ENCODE results near the gene SLAMF9. TPM values are rescaled to one million over a fixed set of nuclear protein-coding genes. Genes with fewer than 3 reads are reported as not detected.

SLAMF9 gene
- polyA plus RNA-seq, 1 donor (not counting 4 experiments of a cell fraction or from before 2014, with no cell fraction given) = 0.31 TPM

GRCh38 chr1:159985473-159985872 lies 31.4 kb upstream of the SLAMF9 start:
- H3K27me3 ChIP-seq (ENCODE audit: control insufficient read depth, extremely low read depth, insufficient read depth, low read length) = no peaks in the 10 kb centered on the region
- H3K9ac ChIP-seq (ENCODE audit: control insufficient read depth, extremely low read depth, insufficient read depth, low read length) = no peak overlapping the region
- no peaks in the 10 kb centered on the region for H3K9me3 ChIP-seq (ENCODE audit: control insufficient read depth, low read depth, low read length)
- dilution Hi-C loops (cut with MboI; ENCODE audit: extremely low pct_ligation_motif_present, low sequenced_read_pairs) = no loop called here
- H3K4me2 ChIP-seq (ENCODE audit: control insufficient read depth, extremely low read depth, insufficient read depth, low read depth, low read length) = no peak overlapping the region
- DNase-seq (ENCODE audit: low read depth, low spot score) (no peak), FAIRE-seq (no peak)
- no peaks in the 10 kb centered on the region for H3K79me2 ChIP-seq (ENCODE audit: control insufficient read depth, insufficient read depth, low read length)
- TF ChIP-seq, protein P1, sequence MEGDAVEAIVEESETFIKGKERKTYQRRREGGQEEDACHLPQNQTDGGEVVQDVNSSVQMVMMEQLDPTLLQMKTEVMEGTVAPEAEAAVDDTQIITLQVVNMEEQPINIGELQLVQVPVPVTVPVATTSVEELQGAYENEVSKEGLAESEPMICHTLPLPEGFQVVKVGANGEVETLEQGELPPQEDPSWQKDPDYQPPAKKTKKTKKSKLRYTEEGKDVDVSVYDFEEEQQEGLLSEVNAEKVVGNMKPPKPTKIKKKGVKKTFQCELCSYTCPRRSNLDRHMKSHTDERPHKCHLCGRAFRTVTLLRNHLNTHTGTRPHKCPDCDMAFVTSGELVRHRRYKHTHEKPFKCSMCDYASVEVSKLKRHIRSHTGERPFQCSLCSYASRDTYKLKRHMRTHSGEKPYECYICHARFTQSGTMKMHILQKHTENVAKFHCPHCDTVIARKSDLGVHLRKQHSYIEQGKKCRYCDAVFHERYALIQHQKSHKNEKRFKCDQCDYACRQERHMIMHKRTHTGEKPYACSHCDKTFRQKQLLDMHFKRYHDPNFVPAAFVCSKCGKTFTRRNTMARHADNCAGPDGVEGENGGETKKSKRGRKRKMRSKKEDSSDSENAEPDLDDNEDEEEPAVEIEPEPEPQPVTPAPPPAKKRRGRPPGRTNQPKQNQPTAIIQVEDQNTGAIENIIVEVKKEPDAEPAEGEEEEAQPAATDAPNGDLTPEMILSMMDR (optimal IDR thresholded peaks at IDR 0.05 in 1 of 3, IDR thresholded peaks at IDR 0.05 in 1 of 3, conservative IDR thresholded peaks at IDR 0.05 in 1 of 3; ENCODE audit: extremely low read depth in 1 of 3, insufficient read depth in 2 of 3, low read length in 3 of 3) = no peak
- TF ChIP-seq EZH2 (IDR thresholded peaks at IDR 0.05; ENCODE audit: low read length) = no peak
- no peak overlapping the region for H3K27ac ChIP-seq (ENCODE audit: control insufficient read depth, insufficient read depth, low read length)
- no peaks in the 10 kb centered on the region for H3K9me1 ChIP-seq (ENCODE audit: control insufficient read depth, extremely low read depth, insufficient read depth, low read length)
- no peaks in the 10 kb centered on the region for H3K4me1 ChIP-seq (ENCODE audit: control insufficient read depth, extremely low read depth, insufficient read depth, low read length)
- peaks cover 14 to 15% of the 10 kb centered on the region in 2 experiments for H3K36me3 ChIP-seq (ENCODE audit: control insufficient read depth in 2 of 2, extremely low read depth in 1 of 2, insufficient read depth in 2 of 2, low read length in 2 of 2)
- H4K20me1 ChIP-seq (ENCODE audit: control insufficient read depth, extremely low read depth, insufficient read depth, low read length) = no peaks in the 10 kb centered on the region
- no peak overlapping the region for H3K4me3 ChIP-seq (ENCODE audit: control insufficient read depth in 2 of 3, extremely low read depth in 1 of 3, insufficient read depth in 2 of 3, low read depth in 1 of 3, low read length in 3 of 3)
- H2AFZ ChIP-seq (ENCODE audit: control insufficient read depth, low read length) = no peak overlapping the region

DNA sequence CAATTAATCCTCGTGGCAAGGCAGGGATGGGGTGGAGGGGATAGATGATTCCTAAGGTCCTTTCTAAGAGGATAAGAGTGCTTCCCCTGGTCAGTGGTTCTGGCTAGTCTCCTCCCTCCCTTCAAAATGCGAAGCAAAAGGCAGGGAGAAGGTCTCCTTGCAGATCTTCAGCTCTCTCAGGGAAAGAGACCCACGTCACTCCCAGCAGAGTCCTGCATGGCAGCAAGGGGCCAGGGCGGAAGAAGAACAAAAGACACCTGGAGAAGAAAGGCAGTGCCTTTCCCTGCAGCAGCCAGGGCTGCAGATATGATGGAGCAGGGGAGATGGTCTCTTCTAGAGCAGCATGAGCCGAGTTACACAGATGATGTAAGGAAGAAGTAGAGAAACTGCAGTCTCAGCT lies 29.6 kb upstream of the SLAMF9 start:
- no peaks in the 10 kb centered on the region for H3K9me1 ChIP-seq (ENCODE audit: control insufficient read depth, extremely low read depth, insufficient read depth, low read length)
- H4K20me1 ChIP-seq (ENCODE audit: control insufficient read depth, extremely low read depth, insufficient read depth, low read length) = no peaks in the 10 kb centered on the region
- H3K9ac ChIP-seq (ENCODE audit: control insufficient read depth, extremely low read depth, insufficient read depth, low read length) = no peak overlapping the region
- TF ChIP-seq, protein P1 (optimal IDR thresholded peaks at IDR 0.05 in 1 of 3, IDR thresholded peaks at IDR 0.05 in 1 of 3, conservative IDR thresholded peaks at IDR 0.05 in 1 of 3; ENCODE audit: extremely low read depth in 1 of 3, insufficient read depth in 2 of 3, low read length in 3 of 3) = no peak
- TF ChIP-seq EZH2 (IDR thresholded peaks at IDR 0.05; ENCODE audit: low read length) = no peak
- no peaks in the 10 kb centered on the region for H3K79me2 ChIP-seq (ENCODE audit: control insufficient read depth, insufficient read depth, low read length)
- no peak overlapping the region for H3K4me2 ChIP-seq (ENCODE audit: control insufficient read depth, extremely low read depth, insufficient read depth, low read depth, low read length)
- no peak for FAIRE-seq
- H3K36me3 ChIP-seq (ENCODE audit: control insufficient read depth in 2 of 2, extremely low read depth in 1 of 2, insufficient read depth in 2 of 2, low read length in 2 of 2) = peaks cover 15 to 17% of the 10 kb centered on the region in 2 experiments
- no peaks in the 10 kb centered on the region for H3K9me3 ChIP-seq (ENCODE audit: control insufficient read depth, low read depth, low read length)
- no peak overlapping the region for H3K4me3 ChIP-seq (ENCODE audit: control insufficient read depth in 2 of 3, extremely low read depth in 1 of 3, insufficient read depth in 2 of 3, low read depth in 1 of 3, low read length in 3 of 3)
- H3K27me3 ChIP-seq (ENCODE audit: control insufficient read depth, extremely low read depth, insufficient read depth, low read length) = no peaks in the 10 kb centered on the region
- H3K4me1 ChIP-seq (ENCODE audit: control insufficient read depth, extremely low read depth, insufficient read depth, low read length) = no peaks in the 10 kb centered on the region
- no peak for DNase-seq (ENCODE audit: low read depth, low spot score)
- H2AFZ ChIP-seq (ENCODE audit: control insufficient read depth, low read length) = no peak overlapping the region
- dilution Hi-C loops (cut with MboI; ENCODE audit: extremely low pct_ligation_motif_present, low sequenced_read_pairs) = no loop called here
- H3K27ac ChIP-seq (ENCODE audit: control insufficient read depth, insufficient read depth, low read length) = no peak overlapping the region
